ENCODE data around the gene RASA2. TPM values are rescaled to one million over a fixed set of nuclear protein-coding genes. Genes with fewer than 3 reads are reported as not detected.

RASA2 gene
- total and polyA plus RNA-seq, 2 of the 8 experiments (the other 6 are each of a cell fraction or from before 2014, with no cell fraction given), result 3.5 to 15.9 TPM

GRCh38 chr3:141547791-141548190 lies 61.0 kb downstream of the RASA2 start (continued):
- no peak for TF ChIP-seq CHD7 (IDR thresholded peaks at IDR 0.05; ENCODE audit: insufficient replicate concordance, low read length)
- TF ChIP-seq SP2 (IDR thresholded peaks at IDR 0.05; ENCODE audit: low read length), result no peak
- TF ChIP-seq TCF12 (IDR thresholded peaks at IDR 0.05; ENCODE audit: low read depth, low read length), result no peak
- no peak for TF ChIP-seq RNF2 (IDR thresholded peaks at IDR 0.05; ENCODE audit: borderline replicate concordance, low read depth, low read length, missing control alignments, poor library complexity, severe bottlenecking)
- no peak for TF ChIP-seq CTCF (IDR thresholded peaks at IDR 0.05; ENCODE audit: control extremely low read depth in 1 of 3, insufficient read depth in 1 of 3, low read depth in 1 of 3, low read length in 3 of 3)

Measured in H1 (cell line).